ENCODE data around the gene ST6GALNAC6.
"Not testable (repeated sequence)": the region's sequence is repeated elsewhere in the genome, so short reads cannot be mapped to it uniquely, and the experiment has no call there.

The ST6GALNAC6 gene

GRCh38 chr9:127871531-127871930, 27.9 kb downstream of the ST6GALNAC6 start:
- no peak for DNase-seq

DNA sequence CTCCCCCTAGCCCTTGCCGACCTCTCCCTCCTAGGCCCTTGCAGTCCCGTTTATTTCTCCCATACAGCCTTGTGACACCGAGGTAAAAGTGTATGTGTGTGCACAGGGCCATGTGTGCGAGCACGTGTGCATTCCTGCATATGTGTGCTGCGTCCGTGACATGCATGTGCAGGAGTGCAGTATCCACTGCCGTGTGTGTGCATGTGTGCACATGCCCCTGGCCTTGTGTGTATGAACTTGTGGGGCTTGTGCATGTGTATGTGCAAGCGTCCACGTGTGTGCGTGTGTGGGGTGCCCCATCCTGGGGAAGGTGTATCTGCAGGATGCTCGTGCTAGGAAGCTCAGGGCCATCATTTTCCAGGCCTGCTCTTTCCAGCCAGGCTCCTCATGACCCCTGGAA, 28.5 kb downstream of the ST6GALNAC6 start:
- no peak for DNase-seq

DNA sequence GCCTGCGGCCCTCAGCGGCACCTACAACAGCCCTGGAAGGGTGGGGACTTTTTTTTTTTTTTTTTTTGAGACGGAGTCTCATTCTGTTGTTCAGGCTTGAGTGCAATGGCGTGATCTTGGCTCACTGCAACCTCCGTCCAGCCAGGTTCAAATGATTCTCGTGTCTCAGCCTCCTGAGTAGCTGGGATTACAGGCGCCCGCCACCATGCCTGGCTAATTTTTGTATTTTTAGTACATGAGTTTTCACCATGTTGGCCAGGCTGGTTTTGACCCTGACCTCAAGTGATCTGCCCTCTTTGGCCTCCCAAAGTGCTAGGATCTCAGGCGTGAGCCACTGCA, 29.3 kb downstream of the ST6GALNAC6 start:
- not testable (repeated sequence) for DNase-seq

DNA sequence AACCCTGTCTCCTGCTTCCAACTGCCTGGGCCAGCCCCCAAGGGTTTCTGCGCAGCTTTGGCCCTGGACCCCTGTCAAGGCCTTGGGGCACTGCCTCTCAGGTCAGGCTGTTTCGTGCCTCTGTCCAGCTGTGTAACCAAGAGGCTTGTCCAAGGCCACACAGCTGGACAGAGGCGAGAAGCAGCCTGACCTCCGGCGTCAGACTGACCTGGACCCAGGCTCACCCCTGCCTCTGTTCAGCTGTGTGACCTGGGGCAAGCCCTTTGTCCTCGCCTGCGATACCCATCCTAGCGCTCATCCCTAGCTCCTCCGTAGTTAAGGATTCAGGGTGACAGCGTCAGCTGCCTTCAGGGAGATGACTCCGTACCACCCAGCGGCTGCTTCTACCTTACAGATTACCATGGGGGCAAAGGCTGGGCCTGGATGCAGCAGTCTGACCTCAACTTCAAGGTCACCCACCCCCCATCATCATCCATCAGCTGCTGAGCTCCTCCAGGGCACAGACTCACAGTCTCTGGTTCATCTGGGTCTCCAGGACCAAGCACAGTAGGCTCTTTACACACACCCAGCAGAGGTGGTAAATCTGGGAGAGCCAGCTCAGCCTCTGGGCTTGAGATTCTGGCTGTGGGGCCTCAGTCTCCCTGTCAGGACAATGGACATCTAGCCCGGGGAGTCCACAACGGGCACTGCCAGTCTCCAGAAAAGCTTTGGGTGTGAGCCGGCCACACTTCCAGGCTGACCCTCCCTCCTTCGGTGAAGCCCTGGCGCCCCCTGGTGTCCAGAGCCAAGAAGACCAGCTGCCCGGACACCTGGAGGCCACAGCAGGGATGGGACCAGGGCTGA, 29.9 kb downstream of the ST6GALNAC6 start:
- peak; percentile 45 for DNase-seq

GRCh38 chr9:127868278-127868902, 31.0 kb downstream of the ST6GALNAC6 start:
- DNase-seq = no peak

- DNase-seq = no peak
Measured at GRCh38 chr9:127867356-127868277, 31.8 kb downstream of the ST6GALNAC6 start.

GRCh38 chr9:127866535-127866934, 32.9 kb downstream of the ST6GALNAC6 start:
- DNase-seq = no peak

GRCh38 chr9:127865645-127866464, 33.5 kb downstream of the ST6GALNAC6 start:
- no peak for DNase-seq

- no peak for DNase-seq
Measured at GRCh38 chr9:127863191-127863621, 36.2 kb downstream of the ST6GALNAC6 start.

DNA sequence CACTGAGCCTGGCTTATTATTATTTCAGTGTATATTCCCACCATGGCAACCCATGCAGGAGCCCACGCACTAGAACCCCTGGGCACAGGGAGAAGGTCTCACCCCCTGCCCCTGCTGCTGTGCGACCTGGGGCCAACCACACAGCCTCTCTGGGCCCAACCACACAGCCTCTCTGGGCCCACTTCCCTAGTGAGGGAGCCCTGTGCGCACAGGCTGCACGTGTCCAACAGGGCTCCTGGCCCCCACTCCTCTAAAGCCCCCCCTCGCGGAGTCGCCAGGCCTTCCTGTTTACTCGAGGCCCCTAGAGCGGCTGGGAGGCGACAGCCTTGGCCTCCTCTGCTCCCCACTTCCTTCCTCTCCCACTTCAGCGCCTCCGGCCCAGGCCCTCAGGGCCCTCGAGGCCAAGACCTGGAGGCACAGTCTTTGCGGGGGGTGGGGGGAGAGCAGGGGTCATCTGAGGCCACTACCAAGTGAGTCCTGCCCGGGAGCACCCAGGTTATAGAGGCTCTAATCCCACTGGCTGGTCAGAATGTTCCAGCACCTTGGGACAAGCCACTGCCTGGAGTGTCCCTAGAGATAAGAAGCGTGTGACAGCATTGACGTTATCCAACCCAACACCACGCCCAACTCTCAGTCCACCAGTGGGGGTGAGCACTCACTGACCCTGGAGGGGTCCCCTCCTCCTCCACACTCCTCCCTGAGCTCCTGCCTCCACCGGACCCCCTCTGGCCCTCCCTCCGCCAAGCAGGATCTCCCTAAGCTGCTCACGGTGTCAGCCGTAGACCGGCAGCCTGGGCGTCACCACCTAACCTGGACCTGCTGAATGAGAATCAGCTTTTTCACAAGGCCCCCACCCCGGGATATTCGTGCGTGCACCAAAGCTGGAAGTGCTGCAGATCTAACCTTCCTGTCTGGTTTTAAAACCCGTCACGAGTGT, 37.1 kb downstream of the ST6GALNAC6 start:
- DNase-seq = no peak

- DNase-seq = no peak
Measured at GRCh38 chr9:127860779-127861178, 38.6 kb downstream of the ST6GALNAC6 start.

GRCh38 chr9:127860260-127860659, 39.1 kb downstream of the ST6GALNAC6 start:
- DNase-seq = no peak

DNA sequence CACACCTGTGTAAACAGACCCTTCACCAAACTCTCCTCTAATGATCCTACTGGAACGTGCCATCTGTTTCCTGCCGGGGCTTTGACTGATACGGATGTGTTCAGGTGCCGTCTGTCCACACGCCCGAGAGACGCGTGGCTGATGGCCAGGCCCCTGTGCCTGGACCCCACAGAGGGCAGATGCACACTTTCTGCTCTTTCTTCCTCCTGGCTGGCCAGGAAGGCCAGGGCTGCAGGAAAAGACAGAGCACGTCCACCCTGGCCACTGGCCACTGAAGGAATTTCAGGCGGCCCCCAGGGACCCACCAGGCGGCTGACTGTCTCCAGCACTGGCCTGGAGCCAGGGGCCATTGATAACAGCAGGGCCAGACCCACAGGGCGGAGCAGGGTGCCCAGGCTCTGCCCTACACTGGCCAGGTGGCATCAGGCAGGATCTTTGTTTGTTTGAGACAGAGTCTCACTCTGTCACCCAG, 41.3 kb downstream of the ST6GALNAC6 start:
- DNase-seq = no peak

GRCh38 chr9:127857278-127857677, 42.1 kb downstream of the ST6GALNAC6 start:
- DNase-seq = no peak

- no peak for DNase-seq
Measured at GRCh38 chr9:127856729-127857116, 42.7 kb downstream of the ST6GALNAC6 start.

GRCh38 chr9:127856094-127856728, 43.2 kb downstream of the ST6GALNAC6 start:
- no peak for DNase-seq

DNA sequence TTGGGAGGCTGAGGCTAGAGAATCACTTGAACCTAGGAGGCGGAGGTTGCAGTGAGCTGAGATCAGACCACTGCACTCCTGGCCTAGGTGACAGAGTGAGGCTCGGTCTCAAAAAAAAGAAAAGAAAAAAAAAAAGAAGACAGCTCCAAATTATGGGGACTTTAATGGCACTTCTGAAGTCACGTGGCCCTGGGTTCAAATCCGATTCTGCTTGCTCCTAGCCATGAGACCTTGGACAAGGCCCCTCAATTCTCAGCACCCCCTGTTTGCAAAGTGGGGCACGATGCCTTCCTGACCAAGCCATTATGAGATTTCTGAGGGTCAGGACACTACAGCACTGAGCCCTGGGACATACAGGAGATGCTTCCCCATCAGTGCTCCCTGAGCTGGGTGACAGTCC, 43.9 kb downstream of the ST6GALNAC6 start:
- no peak for DNase-seq

DNA sequence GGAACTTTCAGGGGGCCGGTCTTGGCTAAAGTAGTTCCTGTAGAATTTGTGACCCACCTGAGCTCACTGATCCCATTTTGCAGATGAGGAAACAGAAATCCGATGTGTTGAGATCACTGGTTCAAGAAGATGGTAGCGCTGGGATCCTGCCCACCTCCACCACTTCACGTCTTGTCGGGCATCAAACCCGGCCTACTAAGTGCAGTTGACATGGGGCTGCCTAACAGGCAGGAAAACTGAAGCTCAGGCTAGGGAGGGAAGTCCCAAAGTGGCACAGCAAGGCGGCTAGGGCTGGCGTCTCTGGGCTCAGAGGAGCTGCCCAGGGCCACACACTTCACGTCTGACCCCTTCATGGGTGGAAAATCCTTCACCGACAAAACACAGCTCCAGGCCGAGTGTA, 44.4 kb downstream of the ST6GALNAC6 start:
- DNase-seq = no peak

DNA sequence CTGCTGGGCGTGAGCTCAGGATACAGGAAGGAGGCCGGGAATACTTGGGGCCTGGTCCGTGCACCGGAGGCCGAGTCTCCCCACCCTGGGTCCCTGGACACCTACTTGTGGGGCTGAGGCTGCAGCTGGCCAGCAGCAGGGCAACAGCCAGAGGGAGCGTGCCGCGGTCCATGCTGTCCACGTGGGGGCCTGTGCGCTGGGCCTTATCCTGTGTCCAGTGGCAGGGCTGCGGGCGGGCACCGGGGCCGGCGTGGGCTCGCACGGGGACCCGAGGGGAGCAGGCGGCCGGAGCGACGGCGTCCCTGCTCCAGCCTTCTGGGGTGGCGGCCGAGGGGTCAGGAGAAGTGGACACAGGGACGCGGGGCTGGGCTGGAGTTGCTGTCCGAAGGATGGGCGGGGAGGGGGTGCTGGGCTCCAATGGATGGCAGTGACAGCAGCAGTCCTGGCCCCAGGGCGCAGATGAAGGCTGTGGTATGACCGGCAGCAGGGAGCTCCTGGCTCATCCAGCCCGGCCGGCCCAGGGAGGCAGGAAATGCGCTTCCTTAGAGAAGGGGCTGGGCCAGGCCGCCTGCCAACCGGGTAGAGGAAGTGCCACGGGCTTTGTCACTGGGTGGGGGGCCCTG, 45.1 kb downstream of the ST6GALNAC6 start, which contains the start of gene ENG:
ENG (minus strand) TSS at position 475 of the 623 bp plus-strand sequence; CDS start at position 172, 303 bp downstream.
- DNase-seq = no peak

Data from NCI-H2107 (cell line).